Astrocyte of the spinal cord (primary cell): ENCODE results near the gene TBC1D10A.
A peak's percentile ranks its signal among the peaks of the same experiment; 100 is the strongest.

ENCODE experiments used
- DNase-seq: peaks from one replicate; pipeline ENCODE4 v3.0.0; 2011; ENCODE audit warnings: low read depth, low spot score
- H3K4me3 ChIP-seq: 2 replicates; pipeline ENCODE4 v1.5.1; 2011; ENCODE audit warnings: low read depth, mild to moderate bottlenecking, low read length, moderate library complexity
- in situ Hi-C: cut with HindIII; loops from 2 replicates; pipeline ENCODE4 v1.10.0; 2017; ENCODE audit warnings: low sequenced_read_pairs
- TF ChIP-seq, protein P1 (sequence below): IDR thresholded peaks from 2 replicates; pipeline ENCODE4 v1.5.1; 2012; ENCODE audit warnings: low read depth, mild to moderate bottlenecking, low read length, inconsistent platforms

TBC1D10A gene

DNA sequence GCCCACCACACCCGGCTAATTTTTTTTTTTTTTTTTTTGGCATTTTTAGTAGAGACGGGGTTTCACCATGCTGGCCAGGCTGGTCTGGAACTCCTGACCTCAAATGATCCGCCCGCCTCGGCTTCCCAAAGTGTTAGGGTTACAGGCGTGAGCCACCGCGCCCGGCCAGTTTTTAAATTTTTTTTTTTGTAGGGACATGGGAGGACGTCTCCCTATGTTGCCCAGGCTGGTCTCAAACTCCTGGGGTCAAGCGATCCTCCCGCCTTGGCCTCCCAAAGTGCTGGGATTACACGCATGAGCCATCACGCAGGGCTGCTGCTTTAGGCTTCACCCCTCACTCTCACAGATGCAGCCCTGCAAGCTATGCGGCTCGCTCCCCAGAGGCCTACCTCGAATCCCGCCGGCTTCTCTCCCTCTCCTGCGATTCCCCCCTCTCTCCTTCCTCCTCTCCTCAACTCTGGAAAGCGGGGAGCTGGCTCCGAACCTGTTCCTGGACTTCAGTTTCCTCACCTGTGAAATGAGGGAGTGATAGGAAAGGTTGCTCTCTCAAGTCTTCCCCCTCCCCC, 31.0 kb upstream of the TBC1D10A start:
- in situ Hi-C loops = no loop called here
- TF ChIP-seq, protein P1, sequence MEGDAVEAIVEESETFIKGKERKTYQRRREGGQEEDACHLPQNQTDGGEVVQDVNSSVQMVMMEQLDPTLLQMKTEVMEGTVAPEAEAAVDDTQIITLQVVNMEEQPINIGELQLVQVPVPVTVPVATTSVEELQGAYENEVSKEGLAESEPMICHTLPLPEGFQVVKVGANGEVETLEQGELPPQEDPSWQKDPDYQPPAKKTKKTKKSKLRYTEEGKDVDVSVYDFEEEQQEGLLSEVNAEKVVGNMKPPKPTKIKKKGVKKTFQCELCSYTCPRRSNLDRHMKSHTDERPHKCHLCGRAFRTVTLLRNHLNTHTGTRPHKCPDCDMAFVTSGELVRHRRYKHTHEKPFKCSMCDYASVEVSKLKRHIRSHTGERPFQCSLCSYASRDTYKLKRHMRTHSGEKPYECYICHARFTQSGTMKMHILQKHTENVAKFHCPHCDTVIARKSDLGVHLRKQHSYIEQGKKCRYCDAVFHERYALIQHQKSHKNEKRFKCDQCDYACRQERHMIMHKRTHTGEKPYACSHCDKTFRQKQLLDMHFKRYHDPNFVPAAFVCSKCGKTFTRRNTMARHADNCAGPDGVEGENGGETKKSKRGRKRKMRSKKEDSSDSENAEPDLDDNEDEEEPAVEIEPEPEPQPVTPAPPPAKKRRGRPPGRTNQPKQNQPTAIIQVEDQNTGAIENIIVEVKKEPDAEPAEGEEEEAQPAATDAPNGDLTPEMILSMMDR = no peak
- no peak for DNase-seq
- H3K4me3 ChIP-seq = peak overlapping the region; percentile 84

DNA sequence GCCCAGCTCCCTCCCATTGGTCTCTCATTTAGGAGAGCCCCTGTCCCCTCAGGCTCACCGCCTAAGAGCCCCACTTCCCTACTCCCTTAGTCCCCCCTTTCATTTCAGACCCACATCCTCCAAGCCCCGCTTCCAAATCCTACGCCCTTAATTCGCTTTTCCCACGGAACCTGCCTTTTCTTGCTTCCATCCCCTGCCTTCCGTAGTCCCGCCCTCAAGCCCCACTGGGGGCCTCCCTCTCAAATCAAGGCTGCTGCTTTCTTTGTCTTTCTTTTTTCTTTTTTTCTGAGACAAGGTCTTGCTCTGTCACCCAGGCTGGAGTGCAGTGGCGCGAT, 30.5 kb upstream of the TBC1D10A start:
- no peak for DNase-seq
- H3K4me3 ChIP-seq = peak overlapping the region; percentile 84
- TF ChIP-seq, protein P1 = no peak
- in situ Hi-C loops = no loop called here

DNA sequence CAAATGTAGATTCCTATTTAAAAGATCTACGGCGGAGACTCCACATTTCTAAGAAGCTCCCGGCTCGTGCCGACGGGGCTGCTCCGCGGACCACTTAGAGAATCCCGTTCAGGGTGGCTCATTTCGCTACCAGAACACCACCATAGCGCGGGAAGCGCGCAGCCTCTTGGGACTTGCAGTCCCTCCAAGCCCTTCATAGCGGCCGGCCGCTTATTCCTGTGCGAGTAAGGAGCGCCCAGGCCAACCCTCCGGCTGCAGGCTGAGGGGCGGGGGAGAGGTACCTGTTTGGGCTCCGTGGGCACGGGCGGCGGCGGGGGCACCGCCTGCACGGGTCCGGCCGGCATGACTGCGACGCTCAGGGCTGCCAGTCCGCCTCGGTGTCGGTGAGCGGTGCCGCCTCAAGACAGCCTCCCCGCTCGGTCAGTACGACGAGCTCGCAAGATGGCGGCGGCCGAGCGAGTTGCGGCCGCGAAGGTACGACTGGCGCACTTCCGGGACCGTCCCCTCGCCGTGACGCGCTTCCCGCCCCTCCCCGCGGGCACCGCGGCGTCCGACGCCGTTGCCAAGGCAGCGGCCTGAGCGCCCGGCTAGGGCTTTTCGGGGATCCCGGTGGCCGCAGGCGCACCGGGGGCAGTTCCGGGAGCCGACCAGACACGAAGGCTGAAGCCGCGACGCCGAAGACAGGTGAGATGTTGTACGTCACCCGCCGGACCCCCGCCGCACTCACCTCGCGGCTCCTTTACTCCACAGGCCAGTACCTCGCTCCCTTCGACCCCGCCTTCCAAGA, 29.9 kb upstream of the TBC1D10A start, which contains the start of the genes CCDC157 and SF3A1:
Gene CCDC157 (plus strand): TSS at position 559 of the 787 bp plus-strand sequence. CDS start 8,994 bp downstream, outside the sequence.
Gene SF3A1 (minus strand): TSS at position 446 of the 787 bp plus-strand sequence. CDS start 102 bp downstream, at position 344.
- TF ChIP-seq, protein P1 = no peak
- peak within 1 kb of the TSS; percentile 84 for H3K4me3 ChIP-seq
- DNase-seq = peak; percentile 96
- in situ Hi-C loops = no loop called here

DNA sequence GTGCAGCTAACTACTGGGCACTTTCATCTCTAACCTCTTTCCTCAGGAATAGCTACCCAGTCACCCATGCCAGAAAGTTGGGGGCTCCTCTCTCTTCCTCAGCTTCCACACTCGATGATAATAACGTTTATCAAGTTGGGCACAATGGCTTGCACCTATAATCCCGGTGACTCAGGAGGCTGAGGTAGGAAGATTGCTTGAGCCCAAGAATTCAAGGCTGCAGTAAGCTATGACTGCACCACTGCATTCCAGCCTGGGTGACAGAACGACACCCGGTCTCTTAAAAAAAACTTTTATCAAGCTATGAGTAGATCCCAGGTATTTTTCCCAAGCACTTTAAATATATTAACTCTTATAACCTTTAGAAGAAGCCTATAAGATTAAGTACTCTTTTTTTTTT, 27.9 kb upstream of the TBC1D10A start:
- DNase-seq = no peak

DNA sequence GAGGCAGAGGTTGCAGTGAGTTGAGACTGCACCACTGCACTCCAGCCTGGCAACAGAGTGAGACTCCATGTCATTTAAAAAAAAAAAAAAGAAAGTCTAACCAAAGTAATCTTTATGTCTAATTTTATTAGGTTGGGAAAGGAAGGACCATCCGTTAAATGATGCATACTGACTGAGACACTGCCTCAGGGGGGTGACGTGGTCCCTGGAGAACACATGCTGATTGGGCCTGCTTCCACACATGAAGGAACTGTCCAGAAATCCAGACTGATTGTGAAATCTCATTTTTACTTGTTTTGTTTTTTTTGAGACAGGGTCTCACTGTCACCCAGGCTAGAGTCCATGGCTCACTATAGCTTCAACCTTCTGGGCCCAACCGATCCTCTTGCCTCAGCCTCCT, 24.5 kb upstream of the TBC1D10A start:
- no peak for DNase-seq
- H3K4me3 ChIP-seq = no peak overlapping the region
- in situ Hi-C loops = no loop called here
- TF ChIP-seq, protein P1 = no peak

More for the DNA sequence above, 27.9 kb upstream of the TBC1D10A start:
- TF ChIP-seq, protein P1 = no peak
- in situ Hi-C loops = no loop called here
- no peak overlapping the region for H3K4me3 ChIP-seq

DNA sequence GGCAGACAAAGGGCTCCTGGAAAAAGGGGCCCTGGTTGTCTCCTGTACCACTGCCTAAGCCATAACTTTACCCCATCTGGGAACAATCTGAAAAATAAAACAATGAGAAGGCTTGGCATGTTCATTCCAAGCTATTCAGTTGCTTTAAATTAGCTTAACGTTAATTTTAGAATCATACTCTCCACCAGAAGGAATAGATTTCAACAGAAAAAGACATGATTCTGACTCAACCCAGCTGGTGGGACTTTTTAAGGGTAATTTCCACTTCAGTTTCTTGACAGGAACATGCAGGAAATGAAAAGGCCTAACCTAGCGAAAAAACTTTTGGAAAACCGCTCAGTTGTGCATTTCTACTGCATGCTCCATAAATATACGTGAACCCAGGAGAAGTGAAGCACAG, 22.1 kb upstream of the TBC1D10A start:
- H3K4me3 ChIP-seq = no peak overlapping the region
- TF ChIP-seq, protein P1 = no peak
- DNase-seq = no peak
- in situ Hi-C loops = no loop called here
